HG03558 (cell line): ENCODE data around the gene COL13A1.

Experiments
- ATAC-seq: cut with Tn5 transposase; IDR thresholded peaks from one replicate; pipeline ENCODE4 v1.9.1; 2021; ENCODE audit warnings: moderate number of reproducible peaks; ENCODE audit not compliant: unreplicated experiment; ENCODE audit errors: extremely low read depth

Gene COL13A1

DNA sequence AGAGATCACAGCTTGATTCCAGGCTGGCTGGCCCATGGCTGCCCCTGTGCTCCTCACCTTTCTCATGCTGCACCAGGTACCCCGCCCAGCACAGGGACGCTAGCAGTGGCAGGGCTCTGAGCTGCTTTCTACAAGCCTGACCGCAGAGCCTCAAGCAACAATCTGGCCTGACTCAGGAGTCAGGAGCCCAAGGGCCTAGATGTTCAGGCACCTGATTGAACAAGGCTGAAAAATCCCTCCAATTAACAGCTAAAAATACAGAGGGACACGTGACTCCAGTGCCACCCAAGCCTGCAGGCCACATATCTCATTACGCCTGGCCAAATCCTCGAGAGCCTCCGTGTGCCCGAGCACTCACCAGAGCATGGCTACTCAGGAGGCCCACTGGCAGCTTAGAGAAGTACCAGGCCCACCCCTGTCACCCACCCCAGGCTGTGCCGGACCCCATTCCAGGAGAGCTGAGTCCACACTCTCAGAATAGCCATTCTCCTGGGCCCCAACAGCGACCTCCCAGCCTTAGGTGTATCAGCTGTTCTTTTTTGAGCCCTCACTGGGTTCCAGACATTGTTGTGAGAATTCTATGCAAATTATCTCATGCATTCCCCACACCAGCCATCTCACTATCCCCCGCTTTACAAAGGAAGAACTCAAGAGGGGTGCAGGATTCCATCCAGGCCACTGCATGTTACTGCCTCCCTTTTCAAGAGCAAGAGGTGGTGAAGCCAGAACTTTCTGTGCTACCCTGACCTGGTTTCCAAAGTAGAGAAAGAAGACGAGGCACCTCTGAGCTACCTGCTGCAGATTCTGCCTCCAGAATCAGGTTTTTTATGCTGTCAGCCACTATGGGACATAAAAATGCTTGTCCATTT lies 98.3 kb downstream of the COL13A1 start:
- no peak for ATAC-seq

DNA sequence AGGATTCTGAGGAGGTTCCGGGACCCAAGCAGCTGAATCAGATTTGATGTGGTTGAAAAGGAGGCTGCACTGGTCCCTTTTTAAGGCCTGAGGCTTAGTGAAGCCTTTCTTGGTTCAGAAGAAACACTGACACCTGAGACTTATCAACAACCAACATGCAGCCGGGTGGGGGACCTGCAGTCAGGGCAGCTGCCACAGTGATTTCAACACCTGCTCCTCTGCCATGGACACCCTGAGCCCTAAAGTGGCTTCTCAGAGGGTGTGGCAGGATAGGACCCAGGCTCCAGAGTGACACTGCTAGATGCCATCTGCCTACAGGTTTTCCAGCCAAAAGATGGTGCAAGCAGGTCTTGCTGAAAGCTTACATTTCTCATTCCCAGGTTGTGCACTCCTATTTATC lies 99.3 kb downstream of the COL13A1 start:
- ATAC-seq = no peak

DNA sequence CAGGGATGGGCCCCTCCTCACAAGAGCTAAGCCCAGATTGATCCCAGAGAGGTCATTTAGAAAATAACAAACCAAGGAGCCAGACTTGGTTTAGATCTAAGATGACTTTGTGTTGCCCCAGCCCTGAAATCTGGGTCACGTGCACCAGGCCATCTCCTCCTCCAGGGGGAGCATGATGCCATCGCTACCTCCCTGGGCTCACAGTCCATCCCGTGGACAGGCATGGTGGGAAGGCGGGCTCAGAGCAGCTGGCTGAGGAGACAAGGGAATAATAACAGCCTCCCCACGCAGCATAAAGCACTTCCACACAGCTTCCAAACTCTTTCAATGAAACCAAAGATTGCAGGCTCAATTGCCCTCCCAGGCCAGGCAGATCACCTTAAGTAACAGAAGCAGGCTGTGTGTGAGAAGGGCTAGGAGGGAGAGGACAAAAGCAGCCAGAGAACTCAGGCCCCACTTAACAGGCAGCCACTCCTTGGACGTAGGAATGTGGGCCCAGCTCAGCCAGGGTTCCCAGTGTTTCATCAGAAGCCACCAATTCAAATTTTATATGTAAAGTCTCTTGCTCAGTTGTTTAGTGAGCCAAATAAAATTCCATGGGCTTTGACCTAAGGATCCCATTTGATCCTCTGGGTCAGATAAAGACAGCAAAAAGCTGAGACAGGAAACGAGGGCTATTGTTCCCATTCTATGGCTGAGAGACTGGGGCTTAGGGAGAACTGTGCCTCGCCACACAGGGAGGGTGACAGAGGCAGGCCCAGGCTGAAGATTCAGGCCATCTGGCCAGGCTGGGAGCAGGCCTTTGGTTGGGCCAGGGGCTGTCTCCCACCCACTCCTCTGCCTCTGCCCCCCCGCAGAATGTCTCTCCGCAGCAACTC lies 100.2 kb downstream of the COL13A1 start:
- no peak for ATAC-seq

DNA sequence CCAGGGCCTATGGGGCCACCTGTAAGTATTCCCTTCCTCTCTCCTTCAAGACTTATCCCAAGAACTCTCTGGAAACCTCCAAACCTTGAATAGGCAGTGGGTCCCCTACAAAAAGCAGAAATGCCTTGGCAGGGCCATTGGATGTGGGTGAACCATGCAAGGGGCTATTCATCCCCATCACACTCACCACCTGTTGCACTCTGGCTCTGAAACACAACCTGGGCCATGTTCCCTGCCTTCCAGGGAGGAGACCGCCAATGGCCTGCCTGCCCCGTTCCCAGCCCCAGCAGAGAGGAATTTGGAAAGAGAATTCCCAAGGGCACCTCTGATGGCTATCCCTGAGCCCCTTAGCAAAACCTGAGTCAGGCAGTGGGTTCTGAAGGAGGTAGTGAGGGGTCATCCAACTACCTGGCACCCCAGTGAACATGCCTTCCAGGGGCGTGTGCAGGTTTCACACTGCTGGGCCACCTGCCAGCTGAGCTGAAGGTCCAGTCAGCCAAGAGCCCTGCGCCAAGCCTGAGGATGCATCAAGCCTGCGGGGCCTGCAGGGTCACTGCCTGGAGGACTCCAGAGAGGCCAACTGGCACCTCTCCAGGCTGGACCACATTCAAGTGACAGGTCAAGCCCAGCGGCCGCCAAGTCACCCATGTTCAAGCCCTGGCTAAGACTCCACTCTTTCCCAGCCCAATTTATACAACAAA lies 101.3 kb downstream of the COL13A1 start:
- ATAC-seq = no peak

DNA sequence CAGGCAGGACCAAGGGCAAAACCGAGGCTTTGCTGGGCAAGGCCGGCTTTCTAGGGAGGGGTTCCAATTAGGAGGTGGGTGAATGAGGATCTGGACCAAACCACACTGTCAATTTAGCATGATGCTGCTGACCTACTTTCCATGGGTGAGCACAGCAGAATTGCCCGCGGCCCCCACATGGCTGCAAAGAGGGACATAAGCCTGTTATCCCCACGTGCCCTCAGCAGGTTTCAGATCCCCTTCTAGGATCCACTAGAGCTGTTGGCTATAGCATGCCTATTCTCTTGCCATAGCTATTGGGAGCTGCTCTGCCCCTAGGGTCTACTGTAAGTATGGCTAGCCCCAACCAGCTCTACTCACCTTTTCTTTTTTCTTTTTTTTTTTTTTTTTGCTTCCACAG lies 102.8 kb downstream of the COL13A1 start:
- ATAC-seq = no peak

DNA sequence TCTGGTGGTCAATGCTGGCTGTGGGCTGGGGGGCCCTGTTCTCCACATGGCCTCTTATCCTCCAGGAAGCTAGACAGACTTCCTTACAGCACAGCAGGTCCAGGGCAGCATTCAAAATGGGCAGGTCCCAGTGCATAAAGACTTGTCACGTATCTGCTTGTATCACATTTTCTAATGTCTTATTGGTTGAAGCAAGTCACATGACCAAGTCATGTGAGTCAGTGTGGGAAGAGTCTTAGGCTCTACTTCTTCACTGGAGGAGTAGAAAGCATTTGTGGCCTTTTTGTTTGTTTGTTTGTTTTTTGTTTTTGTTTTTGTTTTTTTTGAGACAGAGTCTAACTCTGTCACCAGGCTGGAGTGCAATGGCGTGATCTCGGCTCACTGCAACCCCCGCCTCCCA lies 104.7 kb downstream of the COL13A1 start:
- ATAC-seq = no peak

DNA sequence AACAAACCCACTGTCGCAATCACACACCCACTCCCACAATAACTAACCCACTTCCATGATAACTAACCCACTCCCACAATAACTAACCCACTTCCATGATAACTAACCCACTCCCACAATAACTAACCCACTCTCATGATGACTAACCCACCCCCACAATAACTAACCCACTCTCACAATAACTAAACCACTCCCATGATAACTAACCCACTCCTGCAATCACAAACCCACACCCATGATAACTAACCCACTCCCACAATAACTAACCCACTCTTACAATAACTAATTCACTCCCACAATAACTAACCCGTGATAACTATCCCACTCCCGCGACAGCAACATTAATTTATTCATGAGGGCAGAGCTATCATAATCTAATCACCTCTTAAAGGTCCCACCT lies 105.8 kb downstream of the COL13A1 start:
- ATAC-seq = no peak

DNA sequence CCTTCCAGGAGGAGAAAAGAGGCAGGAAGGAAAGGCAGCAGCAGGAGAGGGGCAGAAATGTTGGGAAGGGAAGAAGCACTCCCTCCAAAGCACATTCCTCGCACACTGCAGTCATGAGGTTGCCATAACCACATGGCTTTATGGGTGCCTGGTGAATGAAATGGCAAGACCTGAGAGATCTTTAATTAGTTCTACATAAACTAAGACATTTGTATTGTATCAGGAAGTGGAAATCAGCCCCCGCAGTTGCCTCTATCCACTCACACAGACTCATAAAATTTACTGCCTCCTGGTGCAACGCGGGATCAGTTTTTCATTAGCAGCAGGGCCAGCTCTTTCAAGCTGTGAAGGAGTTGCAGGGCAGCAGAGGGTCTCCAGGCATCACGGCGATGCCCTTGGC lies 106.4 kb downstream of the COL13A1 start:
- no peak for ATAC-seq

DNA sequence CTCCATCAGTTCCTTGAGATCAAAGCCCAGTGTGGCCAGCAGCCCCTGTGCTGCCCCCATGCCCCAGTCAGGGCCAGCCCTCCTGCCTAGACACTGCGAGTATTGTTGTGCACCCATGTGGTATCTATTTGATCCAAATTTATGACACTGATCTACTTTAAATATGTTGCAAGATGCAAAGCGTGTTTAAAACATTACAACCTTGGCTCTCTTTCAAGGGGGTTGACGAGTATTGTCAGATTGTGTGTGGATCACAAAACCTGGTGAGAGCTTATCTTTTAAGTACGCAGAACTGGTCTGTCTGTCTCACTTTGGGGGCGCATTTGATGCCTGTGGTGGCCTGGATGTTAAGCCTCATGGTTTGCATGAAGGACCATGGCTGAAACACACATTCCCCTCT lies 108.9 kb downstream of the COL13A1 start:
- ATAC-seq = no peak

DNA sequence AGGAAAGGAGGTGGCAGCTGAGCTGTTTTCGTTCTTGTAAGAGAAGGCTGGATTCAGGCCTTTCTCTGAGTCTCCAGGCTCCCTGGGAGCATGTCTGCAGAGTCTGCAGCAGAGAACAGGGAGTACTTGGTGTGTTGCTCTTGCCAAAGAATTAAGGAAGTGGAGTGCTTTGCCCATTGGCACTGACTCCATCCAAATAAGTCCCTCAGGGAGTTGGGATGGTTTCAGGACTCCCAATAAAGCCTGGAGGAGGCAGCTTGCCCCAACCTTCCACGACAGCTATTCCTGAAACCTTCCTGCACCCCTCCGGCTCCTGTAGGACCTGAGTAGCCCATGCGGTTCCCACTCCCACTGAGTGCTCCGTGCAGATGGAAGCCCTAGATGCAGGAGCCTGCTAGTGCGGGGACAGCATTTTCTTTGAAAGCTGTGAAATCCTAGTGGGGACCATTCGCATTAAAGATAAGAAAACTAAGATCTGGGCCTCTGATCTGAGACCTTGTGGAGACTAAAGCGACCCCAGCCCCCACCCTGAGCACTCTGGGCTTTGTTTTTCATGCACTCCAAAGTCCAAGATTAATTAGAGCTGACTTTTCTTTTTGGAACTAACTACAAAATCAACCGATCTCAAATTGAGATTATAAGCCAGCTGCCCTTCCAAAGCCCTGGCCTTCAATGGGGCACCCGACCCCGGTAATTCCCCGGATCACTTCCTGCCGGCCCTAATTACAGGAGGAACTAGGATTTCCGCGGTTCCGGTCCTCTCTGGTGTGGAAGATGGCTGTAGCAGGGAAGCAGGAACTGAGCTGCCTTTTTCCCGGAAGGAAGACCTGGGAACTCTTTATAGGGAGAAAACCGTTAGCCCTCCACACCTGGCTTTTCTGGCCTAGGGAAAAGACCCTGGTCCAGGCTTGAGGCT lies 110.2 kb downstream of the COL13A1 start:
- ATAC-seq = no peak

DNA sequence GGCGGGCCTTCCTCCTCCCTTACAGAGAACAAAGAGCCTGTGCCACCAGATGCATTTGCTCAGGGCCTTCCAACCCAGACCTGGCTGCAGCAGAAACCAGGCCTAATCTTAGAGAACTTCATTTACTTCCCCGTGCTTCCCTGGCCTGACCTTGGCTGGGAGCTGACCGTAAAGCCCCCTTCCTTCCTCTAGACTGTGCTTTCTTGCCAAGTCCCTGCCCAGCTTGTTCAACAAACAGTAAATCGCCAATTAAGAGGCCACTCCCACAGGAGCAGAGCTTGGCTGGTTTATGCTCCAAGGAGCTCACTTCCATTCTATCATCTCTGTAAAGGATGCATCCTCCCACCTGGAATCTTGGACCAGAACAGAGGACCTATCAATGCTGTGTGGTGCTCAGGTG lies 110.9 kb downstream of the COL13A1 start:
- no peak for ATAC-seq

DNA sequence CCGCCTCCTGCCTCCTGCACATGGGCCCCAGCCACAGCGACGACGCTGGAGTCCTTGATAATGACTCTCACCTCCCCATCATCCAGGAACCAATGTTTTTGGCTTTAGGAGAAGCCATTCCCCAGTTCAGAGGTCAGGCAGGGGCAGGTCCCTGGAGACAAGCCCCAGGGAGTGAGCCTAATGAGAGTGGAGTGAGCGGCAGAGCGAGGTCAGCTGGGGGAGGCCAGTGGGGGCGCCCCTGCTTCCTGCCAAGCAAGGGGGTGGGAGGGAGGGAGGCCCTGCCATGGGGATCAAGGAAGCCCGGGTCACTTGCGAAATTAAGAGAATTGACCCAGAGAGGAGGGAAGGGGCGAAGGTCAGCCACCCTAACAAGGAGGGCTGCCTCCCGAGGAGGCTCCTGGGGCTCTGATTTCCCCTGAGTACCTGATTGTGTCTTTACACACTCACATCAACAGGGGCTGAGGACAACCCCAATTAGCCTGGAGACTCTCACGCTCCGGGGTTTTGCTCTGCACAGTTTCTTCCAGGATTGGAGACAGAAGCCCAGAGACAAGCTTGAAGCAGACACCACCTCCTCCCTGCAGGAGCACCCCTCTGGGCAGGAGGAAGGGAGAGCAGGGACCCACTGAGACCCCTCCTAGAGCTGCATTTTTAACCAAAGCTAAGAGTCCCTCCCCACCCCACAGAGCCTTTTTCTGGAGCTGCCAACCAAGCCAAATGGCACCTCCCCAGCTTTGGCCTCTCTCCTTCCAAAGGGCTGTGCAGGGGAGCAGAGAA lies 112.1 kb downstream of the COL13A1 start:
- no peak for ATAC-seq

DNA sequence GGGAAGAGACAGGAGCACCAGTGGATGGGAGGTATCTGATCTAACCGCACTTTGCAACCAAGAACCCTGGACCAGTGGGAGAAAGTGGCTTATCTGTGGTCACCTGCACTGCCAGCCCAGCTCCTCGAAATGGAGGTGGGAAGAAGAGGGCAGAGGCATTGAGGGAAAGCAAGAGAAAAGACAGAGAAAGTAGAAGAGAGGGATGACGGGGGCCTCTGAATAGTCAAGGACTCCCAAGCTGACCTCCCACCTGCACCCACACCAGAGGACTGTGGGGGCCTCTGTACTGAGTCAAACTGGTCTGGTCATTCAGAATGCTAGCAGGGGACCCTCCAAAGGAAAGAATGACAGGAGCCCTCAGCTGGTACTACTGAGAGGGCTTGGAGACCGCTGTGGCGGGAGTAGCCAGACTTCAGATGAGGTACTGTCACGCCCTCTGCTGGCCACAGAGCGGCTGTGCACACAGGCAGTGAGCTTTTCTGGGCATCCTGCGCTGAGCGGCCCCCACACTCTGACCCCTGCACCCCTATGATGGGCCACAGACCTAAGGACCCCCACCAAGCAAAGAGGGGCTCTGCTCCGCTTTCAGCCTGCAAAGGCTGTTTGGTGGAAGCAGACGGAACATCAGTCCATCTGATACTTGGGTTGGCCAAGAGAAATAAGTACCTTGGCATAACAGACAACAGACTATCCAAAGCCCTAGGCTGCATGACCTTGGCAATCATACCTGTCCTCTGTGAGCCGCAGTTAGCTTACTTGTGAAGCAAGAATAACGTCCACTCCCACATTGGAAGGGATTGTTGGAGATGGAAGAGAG lies 112.9 kb downstream of the COL13A1 start:
- no peak for ATAC-seq

DNA sequence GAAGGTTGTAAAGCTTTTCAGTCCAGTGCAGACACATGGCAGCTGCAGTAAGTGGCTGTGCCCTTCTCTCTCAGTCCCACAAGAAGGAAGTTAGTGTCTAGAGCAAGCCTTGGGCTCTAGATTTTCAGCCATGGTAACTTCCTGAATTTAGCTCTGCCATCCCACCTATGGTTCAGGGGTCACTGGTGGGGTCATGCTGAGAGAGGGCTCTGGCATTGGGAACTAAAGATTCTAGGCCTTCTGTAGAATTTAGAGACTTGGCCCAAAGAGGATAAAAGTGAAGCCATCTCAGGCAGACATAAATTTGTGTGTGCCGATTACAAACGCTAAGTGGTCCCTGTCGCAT lies 113.5 kb downstream of the COL13A1 start:
- ATAC-seq = no peak

DNA sequence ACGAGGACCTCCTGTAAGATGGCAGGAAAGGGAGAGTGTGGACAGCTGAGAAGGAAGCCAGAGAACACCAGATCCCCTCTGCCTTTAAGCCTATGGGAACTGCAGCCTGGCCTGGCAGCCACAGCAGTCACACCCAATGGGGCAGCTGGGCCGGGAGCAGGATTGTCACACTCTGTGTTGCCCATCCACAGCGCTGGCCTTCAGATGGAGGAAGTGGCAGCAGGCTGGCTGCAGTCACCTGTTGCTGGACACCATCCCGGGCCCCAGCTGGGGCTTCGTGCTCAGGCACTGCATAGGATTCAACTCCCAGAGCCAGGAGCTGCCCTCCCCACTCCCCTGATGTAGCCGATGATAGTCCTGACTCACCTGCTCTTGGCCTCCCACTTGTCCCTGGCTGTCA lies 114.4 kb downstream of the COL13A1 start:
- ATAC-seq = no peak

DNA sequence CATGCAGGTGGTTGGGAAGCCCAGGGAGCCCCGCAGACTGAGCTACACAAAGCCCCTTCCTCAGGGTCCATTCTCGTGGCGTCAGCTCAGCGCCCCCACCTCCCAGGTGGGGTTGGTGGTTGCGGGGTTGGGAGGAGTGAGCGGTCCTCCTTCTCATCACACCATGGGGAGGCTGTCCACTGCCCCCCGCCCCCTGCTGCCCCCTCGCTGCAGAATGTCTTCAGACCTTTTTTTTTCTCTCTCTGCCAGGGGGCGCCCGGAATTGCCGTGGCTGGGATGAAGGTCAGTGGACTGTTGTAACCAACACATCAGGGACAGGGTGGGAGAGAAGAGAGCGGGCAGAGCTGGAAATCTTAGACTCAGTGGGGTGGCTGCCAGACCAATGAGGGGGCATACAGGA lies 116.3 kb downstream of the COL13A1 start:
- ATAC-seq = no peak

DNA sequence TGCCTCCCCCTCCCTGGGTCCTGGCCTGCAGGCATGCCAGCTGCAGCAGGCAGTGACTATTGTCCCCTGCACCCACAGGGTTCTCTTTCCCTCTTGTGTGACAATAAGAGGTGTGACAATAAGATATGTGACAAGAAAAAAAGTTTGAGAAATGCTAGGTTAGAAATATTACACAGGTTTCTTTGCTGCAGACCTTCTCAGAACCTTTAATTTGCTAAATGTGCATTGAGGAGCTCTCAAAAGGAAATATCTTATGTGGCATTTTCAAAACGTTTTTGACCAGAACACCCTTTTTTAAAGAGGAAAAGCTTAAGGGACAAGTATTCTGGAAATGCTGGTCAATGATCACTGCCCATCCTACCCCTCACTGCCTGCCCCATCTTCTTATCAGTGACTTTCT lies 117.5 kb downstream of the COL13A1 start:
- no peak for ATAC-seq

DNA sequence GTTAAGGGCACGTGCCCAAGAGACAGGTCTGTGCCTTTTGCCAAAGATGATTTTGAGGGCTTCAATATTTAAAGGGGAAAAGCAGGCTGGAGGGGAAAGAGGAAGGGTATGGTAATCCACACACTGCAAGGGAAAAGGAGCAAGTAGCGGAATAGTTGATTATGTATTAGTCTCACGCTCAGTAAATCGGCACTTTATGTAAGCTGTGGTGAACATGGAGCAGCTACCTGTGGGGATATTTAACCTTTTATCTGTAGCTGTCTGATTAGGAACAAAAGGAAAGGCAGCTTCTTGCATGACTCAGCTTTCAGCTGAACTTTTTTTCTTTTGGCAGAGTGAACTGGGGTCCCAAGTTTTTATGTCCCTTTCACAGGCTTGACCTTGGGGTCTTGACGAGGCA lies 123.4 kb downstream of the COL13A1 start:
- no peak for ATAC-seq
